Stimulated activated naive CD8-positive, alpha-beta T cell treated with anti-CD3 and anti-CD28 coated beads, Interleukin-15, Interleukin-2, amounts not matched to agents 100 ng/mL and 50 ng/mL, for 24 hours (primary cell): ENCODE measurements around the gene IFNA8.

Experiments used
- H3K27ac Mint-ChIP-seq: one replicate; pipeline ENCODE4 v1.8.0; 2021; ENCODE audit warnings: mild to moderate bottlenecking, mixed read lengths
- H3K27me3 Mint-ChIP-seq: one replicate; pipeline ENCODE4 v1.8.0; 2021; ENCODE audit warnings: mixed read lengths
- H3K36me3 Mint-ChIP-seq: one replicate; pipeline ENCODE4 v1.8.0; 2021; ENCODE audit warnings: low read depth, mixed read lengths
- H3K4me1 Mint-ChIP-seq: one replicate; pipeline ENCODE4 v1.8.0; 2021; ENCODE audit warnings: low read depth, mixed read lengths
- H3K4me3 Mint-ChIP-seq: one replicate; pipeline ENCODE4 v1.8.0; 2021; ENCODE audit warnings: mild to moderate bottlenecking, mixed read lengths
- H3K9me3 Mint-ChIP-seq: one replicate; pipeline ENCODE4 v1.8.0; 2021; ENCODE audit warnings: mixed read lengths

IFNA8 gene

GRCh38 chr9:21450733-21451394 is 41.9 kb downstream of the IFNA8 start:
- H3K27ac Mint-ChIP-seq = no peak overlapping the region
- H3K9me3 Mint-ChIP-seq = no peaks in the 10 kb centered on the region
- H3K4me3 Mint-ChIP-seq = no peak overlapping the region
- H3K36me3 Mint-ChIP-seq = no peaks in the 10 kb centered on the region
- peaks cover 14% of the 10 kb centered on the region for H3K27me3 Mint-ChIP-seq
- H3K4me1 Mint-ChIP-seq = no peaks in the 10 kb centered on the region

GRCh38 chr9:21452681-21453080 is 43.8 kb downstream of the IFNA8 start:
- peaks cover 19% of the 10 kb centered on the region for H3K27me3 Mint-ChIP-seq
- no peaks in the 10 kb centered on the region for H3K9me3 Mint-ChIP-seq
- H3K4me1 Mint-ChIP-seq = no peaks in the 10 kb centered on the region
- H3K27ac Mint-ChIP-seq = no peak overlapping the region
- no peaks in the 10 kb centered on the region for H3K36me3 Mint-ChIP-seq
- H3K4me3 Mint-ChIP-seq = no peak overlapping the region

- Mint-ChIP-seq H3K9me3 (no peaks in the 10 kb centered on the region), H3K4me1 (no peaks in the 10 kb centered on the region), H3K27ac (no peak overlapping the region), H3K27me3 (peaks cover 10% of the 10 kb centered on the region), H3K4me3 (no peak overlapping the region), H3K36me3 (no peaks in the 10 kb centered on the region)
These were observed 45.2 kb downstream of the IFNA8 start for GRCh38 chr9:21454149-21454548.

DNA sequence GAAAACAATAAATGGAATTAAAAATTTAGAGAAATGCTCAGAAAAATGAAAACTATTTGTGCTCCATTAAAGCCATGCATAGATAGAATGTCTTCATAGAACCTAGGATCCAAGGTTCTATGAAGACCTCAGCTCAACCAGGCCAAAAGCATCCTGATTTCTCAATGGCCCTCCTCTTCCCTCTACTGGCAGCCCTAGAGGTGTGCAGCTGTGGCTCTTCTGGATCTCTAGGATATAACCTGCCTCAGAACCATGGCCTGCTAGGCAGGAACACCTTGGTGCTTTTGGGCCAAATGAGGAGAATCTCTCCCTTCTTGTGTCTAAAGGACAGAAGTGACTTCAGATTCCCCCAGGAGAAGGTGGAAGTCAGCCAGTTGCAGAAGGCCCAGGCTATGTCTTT is 46.4 kb downstream of the IFNA8 start:
- H3K27me3 Mint-ChIP-seq = peaks cover 10% of the 10 kb centered on the region
- no peaks in the 10 kb centered on the region for H3K4me1 Mint-ChIP-seq
- no peak overlapping the region for H3K27ac Mint-ChIP-seq
- no peaks in the 10 kb centered on the region for H3K9me3 Mint-ChIP-seq
- H3K36me3 Mint-ChIP-seq = no peaks in the 10 kb centered on the region
- no peak overlapping the region for H3K4me3 Mint-ChIP-seq
